Type B pancreatic cell (in vitro differentiated cells): ENCODE measurements around the gene HAGHL. TPM values are rescaled to one million over a fixed set of nuclear protein-coding genes. Genes with fewer than 3 reads are reported as not detected.
A peak's percentile ranks its signal among the peaks of the same experiment; 100 is the strongest.
"Not testable (repeated sequence)": the region's sequence is repeated elsewhere in the genome, so short reads cannot be mapped to it uniquely, and the experiment has no call there.

ENCODE experiments used
- DNase-seq: peaks from one replicate; pipeline ENCODE4 v3.0.0; 2021; ENCODE audit warnings: mixed read lengths; ENCODE audit not compliant: unreplicated experiment; ENCODE audit errors: extremely low spot score
- H3K27ac Mint-ChIP-seq: 2 replicates; pipeline ENCODE4 v1.8.0; 2021; ENCODE audit warnings: mild to moderate bottlenecking, mixed read lengths
- H3K27me3 Mint-ChIP-seq: 2 replicates; pipeline ENCODE4 v1.8.0; 2021; ENCODE audit warnings: mixed read lengths
- H3K36me3 Mint-ChIP-seq: 2 replicates; pipeline ENCODE4 v1.8.0; 2021; ENCODE audit warnings: mixed read lengths
- H3K4me1 Mint-ChIP-seq: one replicate; pipeline ENCODE4 v1.8.0; 2021; ENCODE audit warnings: mixed read lengths; ENCODE audit not compliant: unreplicated experiment
- H3K4me3 Mint-ChIP-seq: 2 replicates; pipeline ENCODE4 v1.8.0; 2021; ENCODE audit warnings: mild to moderate bottlenecking, mixed read lengths
- H3K9me3 Mint-ChIP-seq: 2 replicates; pipeline ENCODE4 v1.8.0; 2021; ENCODE audit warnings: mixed read lengths
- CTCF ChIP-seq: fragments of 200-600 bp; sonication (generic); conservative IDR thresholded peaks from 2 replicates; pipeline ENCODE4 v1.5.0; 2021; ENCODE audit warnings: antibody characterized with exemption, mild to moderate bottlenecking
- total RNA-seq: library from RNA; stranded (reverse); gene quantifications from 2 replicates; pipeline ENCODE4 v1.2.1, GENCODE V29; 2021; ENCODE audit warnings: low replicate concordance

Gene HAGHL
- total RNA-seq, 1 donor from 2014 or later: 8.5 TPM

DNA sequence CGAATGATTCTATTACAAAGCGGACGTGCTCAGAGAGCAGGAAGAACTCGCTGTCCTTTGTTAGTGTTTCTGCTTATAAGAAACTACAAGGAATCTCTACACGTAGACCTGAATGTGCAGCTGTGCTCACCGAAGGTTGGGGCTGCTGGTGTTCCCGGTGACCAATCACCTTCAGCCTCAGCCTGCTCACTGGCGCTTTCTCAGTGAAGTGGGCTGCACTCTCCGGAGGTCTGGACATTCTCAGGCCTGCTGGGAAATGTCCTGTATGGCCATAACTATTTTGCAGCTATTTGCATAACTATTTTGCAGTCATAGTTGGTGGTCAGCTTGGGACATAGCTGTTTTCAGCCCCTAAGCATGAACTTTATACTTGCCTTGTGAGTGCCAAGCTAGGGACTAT is 23.6 kb downstream of the HAGHL start:
- no peak overlapping the region for H3K27ac Mint-ChIP-seq
- DNase-seq: no peak
- peaks cover 27% of the 10 kb centered on the region for H3K27me3 Mint-ChIP-seq
- no peaks in the 10 kb centered on the region for H3K36me3 Mint-ChIP-seq
- TF ChIP-seq CTCF: no peak
- no peak overlapping the region for H3K4me3 Mint-ChIP-seq
- H3K9me3 Mint-ChIP-seq: no peaks in the 10 kb centered on the region
- H3K4me1 Mint-ChIP-seq: peaks cover 4% of the 10 kb centered on the region

DNA sequence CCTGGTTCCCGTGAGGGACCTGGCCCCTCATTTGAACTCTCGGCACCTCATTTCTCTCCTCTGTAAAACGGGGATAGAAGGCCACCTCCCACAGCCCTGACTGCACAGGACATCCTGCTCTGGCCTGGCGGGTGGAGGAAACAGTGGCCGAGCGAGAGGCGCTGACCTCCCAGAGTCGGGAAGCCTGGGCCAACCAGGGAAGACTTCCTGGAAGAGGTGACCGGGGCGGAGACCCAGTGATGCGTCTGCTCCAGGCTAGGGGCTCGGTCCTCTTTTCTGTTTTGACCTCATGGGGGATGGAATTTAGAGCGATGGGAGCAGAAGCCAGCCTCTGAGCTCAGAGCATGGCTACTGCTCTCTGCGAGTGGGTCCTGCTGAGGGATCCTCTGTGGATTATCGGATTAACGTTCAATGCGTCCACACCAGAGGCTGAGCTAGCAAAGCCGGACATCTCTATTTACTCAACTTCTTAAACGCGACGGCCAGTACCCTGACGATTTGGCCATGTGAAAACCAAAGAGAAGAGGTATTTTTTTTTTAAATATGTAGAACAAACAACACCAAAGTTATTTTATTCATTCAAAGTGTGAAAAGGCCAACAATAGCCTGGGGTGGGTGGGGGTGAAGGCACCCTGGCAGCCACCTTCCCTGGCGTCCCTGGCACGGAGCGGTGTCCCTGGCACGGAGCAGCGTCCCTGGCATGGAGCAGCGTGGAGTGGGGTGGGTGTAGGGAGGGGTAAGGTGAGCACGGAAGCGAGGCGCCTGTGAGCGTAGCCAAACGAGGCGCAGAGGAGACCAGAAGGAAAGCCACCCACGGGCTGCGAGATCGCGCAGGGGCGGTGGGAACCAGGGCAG is 24.5 kb downstream of the HAGHL start:
- H3K27ac Mint-ChIP-seq: no peak overlapping the region
- no peak for DNase-seq
- H3K27me3 Mint-ChIP-seq: peaks cover 28% of the 10 kb centered on the region
- peaks cover 4% of the 10 kb centered on the region for H3K4me1 Mint-ChIP-seq
- H3K9me3 Mint-ChIP-seq: no peaks in the 10 kb centered on the region
- no peak overlapping the region for H3K4me3 Mint-ChIP-seq
- no peaks in the 10 kb centered on the region for H3K36me3 Mint-ChIP-seq
- TF ChIP-seq CTCF: no peak

- Mint-ChIP-seq H3K36me3 (no peaks in the 10 kb centered on the region), H3K4me1 (peaks cover 4% of the 10 kb centered on the region), H3K27me3 (peaks cover 31% of the 10 kb centered on the region), H3K4me3 (peak overlapping the region; percentile 34), H3K9me3 (no peaks in the 10 kb centered on the region), H3K27ac (no peak overlapping the region)
- TF ChIP-seq CTCF: no peak
- DNase-seq: no peak
These were observed 25.1 kb downstream of the HAGHL start for GRCh38 chr16:752007-752312.

DNA sequence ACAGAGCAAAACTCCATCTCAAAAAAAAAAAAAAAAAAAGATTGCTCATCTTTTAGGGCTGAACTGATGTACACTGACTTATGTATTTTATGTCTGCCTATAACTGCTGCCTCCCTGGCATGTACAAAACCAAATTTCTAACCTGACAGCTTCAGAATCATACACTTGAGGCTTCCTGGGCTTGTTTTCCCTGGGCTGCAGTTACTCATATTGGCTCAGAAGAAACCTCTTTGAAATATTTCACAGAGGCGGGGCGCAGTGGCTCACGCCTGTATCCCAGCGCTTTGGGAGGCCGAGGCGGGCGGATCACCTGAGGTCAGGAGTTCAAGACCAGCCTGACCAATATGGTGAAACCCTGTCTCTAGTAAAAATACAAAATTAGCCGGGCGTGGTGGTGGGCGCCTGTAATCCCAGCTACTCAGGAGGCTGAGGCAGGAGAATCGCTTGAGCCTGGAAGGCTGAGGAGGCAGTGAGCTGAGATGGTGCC is 27.3 kb downstream of the HAGHL start:
- H3K36me3 Mint-ChIP-seq, DNase-seq, H3K9me3 Mint-ChIP-seq, H3K4me3 Mint-ChIP-seq, H3K27ac Mint-ChIP-seq, H3K4me1 Mint-ChIP-seq: not testable (repeated sequence)
- H3K27me3 Mint-ChIP-seq: peaks cover 31% of the 10 kb centered on the region

DNA sequence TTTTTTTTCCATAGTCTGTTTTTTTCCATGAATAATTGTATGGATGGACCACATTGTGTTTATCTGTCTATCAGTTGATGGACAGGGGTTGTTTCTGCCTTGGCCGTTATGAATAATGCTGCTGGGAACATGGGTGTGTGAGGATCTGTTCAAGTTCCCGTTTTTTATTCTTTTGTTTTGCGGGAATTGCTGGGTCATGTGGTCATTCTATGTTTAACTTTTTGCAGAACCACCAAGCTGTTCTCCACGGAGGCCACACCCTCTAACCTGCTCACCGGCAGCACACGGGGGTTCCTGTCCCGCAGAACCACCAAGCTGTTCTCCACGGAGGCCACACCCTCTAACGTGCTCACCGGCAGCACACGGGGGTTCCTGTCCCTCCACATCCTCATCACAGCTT is 27.8 kb downstream of the HAGHL start:
- H3K27ac Mint-ChIP-seq: no peak overlapping the region
- peaks cover 8% of the 10 kb centered on the region for H3K4me1 Mint-ChIP-seq
- no peaks in the 10 kb centered on the region for H3K9me3 Mint-ChIP-seq
- no peak for TF ChIP-seq CTCF
- H3K36me3 Mint-ChIP-seq: no peaks in the 10 kb centered on the region
- DNase-seq: no peak
- peaks cover 32% of the 10 kb centered on the region for H3K27me3 Mint-ChIP-seq
- no peak overlapping the region for H3K4me3 Mint-ChIP-seq

DNA sequence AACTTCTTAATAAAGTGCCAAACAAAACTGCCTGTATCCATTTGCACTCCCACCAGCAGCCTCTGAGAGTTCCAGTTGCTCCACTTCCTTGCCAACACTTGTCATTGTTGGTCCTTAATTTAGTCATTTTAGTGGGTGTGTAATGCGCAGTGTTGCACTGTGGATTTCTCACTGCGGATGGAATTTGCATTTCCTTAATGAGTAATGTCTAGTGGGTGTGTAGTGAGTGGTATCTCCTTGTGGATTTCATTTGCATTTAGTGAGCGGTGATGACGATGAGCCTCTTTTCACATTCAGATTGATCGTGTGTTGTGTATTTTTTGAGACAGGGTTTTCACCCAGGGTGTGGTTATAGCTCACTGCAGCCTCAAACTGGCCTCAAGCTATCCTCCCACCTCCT is 29.5 kb downstream of the HAGHL start:
- Mint-ChIP-seq H3K4me3 (no peak overlapping the region), H3K27ac (no peak overlapping the region), H3K9me3 (no peaks in the 10 kb centered on the region), H3K36me3 (no peaks in the 10 kb centered on the region), H3K4me1 (peaks cover 10% of the 10 kb centered on the region), H3K27me3 (peaks cover 25% of the 10 kb centered on the region)
- TF ChIP-seq CTCF: no peak
- no peak for DNase-seq
